H4 (cell line): ENCODE measurements around the gene NIFK. TPM values are rescaled to one million over a fixed set of nuclear protein-coding genes. Genes with fewer than 3 reads are reported as not detected.
"Not testable (repeated sequence)": the region's sequence is repeated elsewhere in the genome, so short reads cannot be mapped to it uniquely, and the experiment has no call there.

Experiments used
- DNase-seq: peaks from one replicate; pipeline ENCODE4 v3.0.0-alpha.2; 2015; ENCODE audit warnings: low spot score
- total RNA-seq: library from RNA; depleted of rRNA; stranded (reverse); fragments of >200 nt; shearing (Covaris generic); gene quantifications from 2 replicates; pipeline ENCODE4 v1.2.3, GENCODE V29; 2014

NIFK gene
- total RNA-seq, 1 experiment from 2014 or later, result 53.6 TPM

DNA sequence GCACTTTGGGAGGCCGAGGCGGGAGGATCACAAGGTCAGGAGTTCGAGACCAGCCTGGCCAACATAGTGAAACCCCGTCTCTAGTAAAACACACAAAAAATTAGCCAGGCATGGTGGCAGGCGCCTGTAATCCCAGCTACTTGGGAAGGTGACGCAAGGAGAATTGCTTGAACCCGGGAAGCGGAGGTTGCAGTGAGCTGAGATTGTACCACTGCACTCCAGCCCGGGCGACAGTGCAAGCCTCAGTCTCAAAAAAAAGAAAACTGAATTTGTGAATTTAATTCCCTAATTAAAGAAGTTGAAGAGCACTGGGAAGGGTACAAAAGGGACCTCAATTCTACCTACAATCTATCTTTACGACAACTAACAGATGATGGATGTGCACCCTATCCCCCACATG, 2.1 kb downstream of the NIFK start:
- DNase-seq, result not testable (repeated sequence)

GRCh38 chr2:121731366-121731765, 5.3 kb downstream of the NIFK start:
- DNase-seq, result no peak

- no peak for DNase-seq
Observed at GRCh38 chr2:121727950-121728349, 8.7 kb downstream of the NIFK start.

DNA sequence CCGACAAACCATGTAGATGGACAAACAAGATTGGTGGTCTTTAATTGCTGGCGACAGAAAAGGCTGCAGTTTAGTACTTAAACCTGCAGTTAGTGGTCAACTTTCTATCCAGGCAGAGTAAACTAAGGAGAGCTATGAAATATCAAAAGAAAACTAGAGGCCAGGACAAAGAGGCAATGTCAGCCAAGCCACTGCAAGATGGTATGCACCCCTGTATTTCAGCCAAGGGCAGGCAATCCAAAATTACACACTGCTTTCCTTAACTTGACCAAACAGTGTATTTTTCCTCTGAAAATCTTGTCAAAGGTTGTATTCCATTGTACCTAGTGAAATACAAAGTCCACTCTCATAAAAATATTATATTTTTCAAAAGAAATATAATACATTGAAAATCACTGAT, 9.3 kb downstream of the NIFK start:
- no peak for DNase-seq

DNA sequence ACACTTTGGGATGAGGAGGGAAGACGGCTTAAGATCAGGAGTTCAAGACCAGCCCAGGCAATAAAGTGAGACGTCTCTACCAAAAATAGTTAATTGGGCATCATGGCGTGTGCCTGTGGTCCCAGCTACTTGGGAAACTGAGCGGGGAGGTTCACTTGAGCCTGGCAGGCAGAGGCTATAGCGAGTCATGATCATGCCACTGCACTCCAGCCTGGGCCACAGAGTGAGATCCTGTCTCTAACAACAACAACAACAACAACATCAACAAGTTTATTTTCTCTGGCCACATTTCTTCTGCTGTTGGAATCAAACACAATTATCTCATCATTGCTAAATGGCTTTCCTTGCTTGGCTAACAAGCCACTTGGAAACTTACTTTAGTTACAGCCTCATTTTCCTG, 13.4 kb downstream of the NIFK start:
- DNase-seq, result no peak

GRCh38 chr2:121722479-121722878, 14.2 kb downstream of the NIFK start:
- no peak for DNase-seq

DNA sequence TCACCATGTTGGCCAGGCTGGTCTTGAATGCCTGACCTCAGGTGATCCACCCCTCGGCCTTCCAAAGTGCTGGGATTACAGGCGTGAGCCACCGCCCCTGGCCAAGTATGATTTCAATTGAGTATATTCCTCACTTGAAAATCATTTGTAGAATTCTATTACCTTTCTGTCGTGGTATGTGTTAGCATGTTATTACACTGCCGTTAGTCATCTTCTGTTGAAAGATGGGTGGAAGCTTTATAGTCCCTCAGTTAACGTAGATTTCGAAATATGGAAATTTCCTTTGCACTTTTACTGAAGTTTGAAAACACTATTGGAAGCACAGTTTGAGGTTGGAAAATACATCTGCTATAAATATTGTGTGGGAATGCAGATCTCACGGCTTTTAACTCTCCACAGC, 14.7 kb downstream of the NIFK start:
- no peak for DNase-seq

GRCh38 chr2:121717529-121717928, 19.1 kb downstream of the NIFK start:
- no peak for DNase-seq

DNA sequence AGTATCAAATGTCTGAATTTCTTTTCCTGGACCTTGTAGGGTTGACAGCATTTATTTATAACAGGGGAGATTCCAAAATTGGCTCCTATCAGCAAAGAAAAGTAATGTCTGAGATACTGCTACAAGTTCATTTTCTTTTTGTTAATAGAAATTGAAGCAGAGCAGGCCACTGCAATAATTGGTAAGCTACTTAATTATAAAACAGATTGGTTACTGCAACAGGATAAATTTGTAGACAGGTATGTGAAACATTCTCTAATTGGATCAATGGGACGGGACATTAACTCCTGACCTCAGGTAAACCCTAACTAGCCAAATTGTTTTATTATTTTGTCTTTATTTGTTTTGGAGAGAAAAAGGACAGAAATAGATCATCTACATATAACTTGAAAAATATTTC, 20.5 kb downstream of the NIFK start:
- DNase-seq, result no peak

GRCh38 chr2:121711481-121711880, 25.2 kb downstream of the NIFK start:
- DNase-seq, result not testable (repeated sequence)

GRCh38 chr2:121710470-121711170, 26.1 kb downstream of the NIFK start:
- DNase-seq, result no peak

GRCh38 chr2:121709776-121710469, 26.8 kb downstream of the NIFK start:
- no peak for DNase-seq

DNA sequence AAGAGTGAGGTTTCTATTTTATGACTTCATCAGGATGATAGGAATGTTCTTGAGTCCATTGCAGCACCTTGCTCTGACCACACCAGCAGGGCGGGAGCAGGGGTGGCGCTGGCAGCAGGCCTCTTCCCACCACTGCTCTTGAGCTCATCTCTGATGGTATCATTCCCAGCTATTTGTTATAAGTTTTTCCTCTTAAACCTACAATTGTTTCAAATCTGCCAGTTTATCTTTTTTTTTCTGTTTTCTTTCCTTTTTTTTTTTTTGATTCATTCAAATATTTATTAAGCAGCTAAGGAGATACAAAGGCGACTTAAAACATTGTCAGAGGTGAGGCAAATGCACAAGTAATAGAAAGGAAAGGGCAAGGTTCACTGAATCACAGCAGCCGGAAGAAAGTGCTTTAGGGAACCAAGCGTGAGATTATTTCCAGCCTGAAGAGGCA, 28.7 kb downstream of the NIFK start:
- DNase-seq, result no peak

DNA sequence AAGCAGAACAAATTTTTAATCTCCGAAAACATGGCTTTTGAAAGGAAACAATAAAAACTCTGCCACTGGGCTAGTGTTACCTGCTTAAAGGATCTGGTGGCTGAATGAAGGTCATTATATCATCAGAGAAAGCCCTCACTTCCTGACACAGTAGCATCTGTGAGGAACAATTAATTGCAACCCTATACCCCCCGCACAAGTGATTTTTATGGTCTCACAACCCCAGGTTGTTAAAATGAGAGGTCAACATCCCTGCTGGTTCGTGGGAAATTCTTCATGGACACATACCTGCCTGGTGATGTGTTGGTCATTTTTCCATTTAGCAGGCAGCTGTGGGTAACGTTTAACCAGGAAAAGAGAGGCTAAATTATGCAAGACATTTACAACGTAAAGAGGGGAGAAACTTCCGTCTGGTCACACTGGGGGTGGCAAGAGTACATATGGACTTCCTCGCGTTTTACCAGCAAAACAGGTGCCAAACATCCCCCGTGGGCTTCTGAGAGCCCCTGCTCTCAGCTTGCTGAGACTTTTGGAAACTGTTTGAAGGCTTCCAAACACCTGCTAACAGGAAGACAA, 29.2 kb downstream of the NIFK start:
- DNase-seq, result no peak

GRCh38 chr2:121705958-121706357, 30.7 kb downstream of the NIFK start:
- DNase-seq, result no peak

- DNase-seq, result no peak
Observed at GRCh38 chr2:121705390-121705789, 31.3 kb downstream of the NIFK start.

DNA sequence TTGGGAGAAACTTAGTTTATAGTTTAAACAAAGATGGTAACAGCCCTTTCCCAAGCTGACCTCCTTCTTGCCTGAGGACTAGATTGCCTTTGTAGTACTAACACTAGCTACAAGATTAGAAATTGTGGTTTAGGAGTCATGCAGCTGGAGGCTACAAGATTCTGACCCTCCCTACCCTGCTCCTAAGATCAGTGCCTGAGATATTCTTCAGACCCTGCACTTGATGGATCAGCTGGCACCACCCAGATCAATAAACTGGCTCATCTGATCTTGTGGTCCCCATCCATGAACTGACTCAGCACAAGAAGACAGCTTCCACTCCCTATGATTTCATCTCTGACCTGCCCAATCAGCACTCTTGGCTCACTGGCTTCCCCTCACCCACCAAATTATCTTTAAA, 34.9 kb downstream of the NIFK start:
- not testable (repeated sequence) for DNase-seq

DNA sequence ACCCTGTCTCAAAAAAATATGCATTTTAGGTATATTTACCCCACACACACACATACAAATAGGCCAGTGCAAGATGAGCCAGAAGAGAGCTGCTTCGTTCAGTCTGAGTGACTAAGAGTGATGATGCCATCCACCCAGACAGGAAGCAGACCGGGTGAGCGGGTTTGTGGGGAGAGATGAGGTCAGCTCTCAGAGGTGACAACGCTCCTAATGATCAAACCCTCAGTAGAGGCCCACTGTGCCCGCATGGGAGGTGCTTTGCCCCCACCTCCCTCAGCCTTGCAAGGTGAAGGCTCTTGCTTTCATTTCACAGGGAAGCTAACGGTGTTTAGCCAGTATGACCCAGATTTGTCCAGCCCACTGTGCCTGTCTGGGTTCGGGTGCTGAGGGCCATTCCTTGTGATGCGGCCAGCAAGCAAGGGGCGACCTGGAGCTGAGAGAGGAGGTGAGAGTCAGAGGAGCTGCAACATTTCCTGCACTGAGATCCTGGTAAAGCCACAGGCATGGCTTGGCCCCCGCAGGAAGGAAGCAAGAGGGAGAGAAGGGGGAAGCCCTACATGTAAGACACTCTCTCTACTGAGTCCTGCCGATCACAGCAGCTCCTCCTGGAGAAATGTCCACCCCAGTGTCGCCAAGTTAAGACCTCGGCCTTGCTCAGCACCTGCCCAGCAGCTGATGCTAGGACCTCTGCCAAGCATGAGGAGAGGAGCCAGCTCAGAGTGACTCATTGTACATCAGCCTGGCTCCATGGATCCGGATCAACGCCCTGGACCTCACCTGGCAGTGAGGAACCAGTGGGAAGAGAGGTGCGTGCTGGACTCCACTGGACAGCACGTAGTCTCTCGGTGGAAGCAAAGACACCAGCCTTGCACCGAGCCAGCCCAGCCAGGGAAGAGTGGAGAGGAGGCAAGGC, 37.0 kb downstream of the NIFK start:
- peak; percentile 80 for DNase-seq

DNA sequence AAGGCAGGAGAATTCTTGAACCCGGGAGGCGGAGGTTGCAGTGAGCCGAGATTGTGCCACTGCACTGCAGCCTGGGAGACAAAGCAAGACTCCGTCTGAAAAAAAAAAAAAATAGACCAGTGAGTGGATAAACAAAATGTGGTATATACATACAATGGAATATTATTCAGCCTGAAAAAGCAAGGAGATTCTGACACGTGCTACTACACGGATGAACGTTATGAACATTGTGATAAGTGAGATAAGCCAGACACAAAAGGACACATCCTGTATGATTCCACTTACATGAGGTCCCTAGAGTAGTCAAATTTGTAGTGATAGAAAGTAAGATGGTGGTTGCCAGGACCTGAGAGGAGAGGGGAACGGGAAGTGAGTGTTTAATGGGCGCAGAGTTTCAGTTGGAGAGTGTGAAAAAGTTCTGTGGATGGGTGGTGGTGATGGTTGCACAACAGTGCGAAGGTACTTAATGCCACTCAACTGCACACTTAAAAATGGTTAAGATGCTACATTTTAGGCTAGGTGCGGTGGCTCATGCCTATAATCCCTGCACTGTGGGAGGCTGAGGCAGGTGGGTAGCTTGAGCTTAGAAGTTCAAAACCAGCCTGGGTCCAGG, 38.3 kb downstream of the NIFK start:
- no peak for DNase-seq

- no peak for DNase-seq
Observed at GRCh38 chr2:121697108-121697631, 39.5 kb downstream of the NIFK start.

GRCh38 chr2:121696410-121696930, 40.2 kb downstream of the NIFK start:
- DNase-seq, result no peak
